Retina (tissue), 1 donor: ENCODE results near the gene CASQ1.

Experiments used
- DNase-seq: peaks from one replicate; pipeline ENCODE4 v3.0.0-alpha.2; 2016

Gene CASQ1

DNA sequence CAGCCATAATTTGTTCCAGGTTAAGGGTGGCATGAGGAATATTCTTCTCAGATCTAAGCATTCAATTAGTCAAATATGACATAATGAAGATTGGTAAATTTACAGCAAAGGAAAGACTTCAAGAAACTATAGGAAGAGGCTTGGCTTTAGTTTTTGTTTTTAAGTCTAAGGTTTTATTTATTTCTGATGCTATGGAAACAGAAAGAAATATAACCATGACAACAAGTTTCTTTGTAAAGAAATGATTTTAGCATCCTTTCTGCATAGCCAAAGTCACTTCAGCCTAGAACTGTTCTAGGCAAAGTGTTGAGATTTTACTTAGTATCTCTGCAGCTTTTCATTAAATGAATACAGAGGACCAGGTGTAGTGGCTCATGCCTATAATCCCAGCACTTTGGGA lies 42.5 kb downstream of the CASQ1 start:
- no peak for DNase-seq

DNA sequence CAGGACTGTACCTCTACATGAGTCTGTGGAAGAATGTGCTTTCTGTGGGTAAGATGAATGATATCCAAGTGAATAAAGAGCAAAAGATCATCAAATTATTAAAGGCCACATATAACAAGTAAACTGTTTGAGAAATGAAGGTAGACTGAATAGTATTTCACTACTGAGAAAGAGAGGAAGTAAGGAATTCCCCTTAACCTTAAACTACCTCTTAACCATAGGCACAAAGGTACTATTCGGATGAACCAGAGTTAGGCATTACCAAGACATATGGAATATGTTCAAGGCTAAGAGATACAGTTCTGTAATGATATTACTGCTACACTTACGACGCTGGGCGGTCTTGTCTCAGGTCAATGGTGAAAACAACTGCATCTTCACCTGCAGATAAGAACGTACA lies 46.4 kb downstream of the CASQ1 start:
- no peak for DNase-seq

DNA sequence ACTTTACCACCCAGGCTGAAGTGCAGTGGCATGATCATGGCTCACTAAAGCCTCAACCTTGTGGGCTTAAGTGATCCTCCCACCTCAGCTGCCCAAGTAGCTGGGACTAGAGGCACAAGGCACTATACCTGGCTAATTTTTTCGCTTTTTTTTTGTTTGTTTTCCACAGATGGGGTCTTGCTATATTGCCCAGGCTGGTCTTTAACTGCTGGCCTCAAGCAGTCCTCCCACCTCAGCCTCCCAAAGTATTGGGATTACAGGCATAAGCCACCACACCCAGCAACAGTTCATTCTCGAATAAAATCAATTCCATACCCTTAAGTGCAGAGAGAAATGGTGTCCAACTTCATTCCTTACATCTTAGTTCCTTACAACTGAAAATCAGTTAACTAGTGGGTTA lies 47.2 kb downstream of the CASQ1 start:
- no peak for DNase-seq

DNA sequence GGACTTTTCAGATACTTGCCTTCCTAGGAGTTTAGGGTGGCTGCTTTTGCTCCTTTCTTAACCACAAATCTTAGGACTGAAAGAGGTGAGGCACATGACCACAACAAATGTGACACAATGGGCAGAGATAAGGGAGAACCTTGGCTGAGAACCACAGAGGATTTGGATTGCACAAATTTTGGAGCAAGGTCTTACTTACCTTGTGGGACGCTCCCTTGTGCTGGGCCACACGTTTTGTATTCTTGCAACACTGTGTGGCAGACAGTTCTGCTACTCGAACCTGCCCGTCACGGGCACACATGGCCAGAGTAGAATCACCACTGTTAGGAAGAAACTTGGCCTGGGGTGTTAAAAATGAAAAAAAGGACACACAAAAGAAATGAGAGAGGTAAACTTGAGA lies 48.0 kb downstream of the CASQ1 start:
- DNase-seq: no peak

DNA sequence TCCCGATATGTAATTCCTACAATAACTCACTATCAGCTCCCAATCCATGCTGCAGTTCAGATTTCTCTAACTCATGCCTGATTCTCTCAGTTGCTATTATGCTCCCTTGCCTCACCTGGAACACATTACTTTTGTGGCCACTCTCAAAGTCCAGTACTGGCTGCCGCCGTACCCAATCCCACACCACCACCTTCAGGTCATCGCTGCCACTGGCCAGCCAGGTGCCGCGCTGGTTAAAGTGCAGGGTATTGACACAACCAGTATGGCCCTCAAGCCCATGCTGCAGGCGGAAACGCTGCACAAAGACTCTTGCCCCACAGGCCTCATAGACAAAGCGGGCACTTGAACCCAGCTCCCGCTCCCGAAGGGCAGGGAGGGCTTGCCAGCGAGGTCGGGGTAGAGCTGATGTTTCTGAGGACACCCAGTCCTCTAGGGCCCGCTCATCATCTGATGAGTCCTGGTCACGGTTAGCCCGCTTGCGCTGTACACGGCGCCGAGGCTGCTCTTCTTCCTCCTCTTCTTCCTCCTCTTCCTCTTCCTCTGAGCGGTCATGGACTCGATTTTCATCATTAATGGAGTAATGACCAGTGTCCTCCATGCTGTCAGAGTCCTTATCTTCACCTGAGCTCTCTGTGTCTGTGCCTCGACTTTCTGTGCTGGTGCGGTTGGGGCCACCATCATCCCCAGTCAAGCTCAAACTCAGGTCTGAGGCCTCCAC lies 49.4 kb downstream of the CASQ1 start:
- DNase-seq: no peak

DNA sequence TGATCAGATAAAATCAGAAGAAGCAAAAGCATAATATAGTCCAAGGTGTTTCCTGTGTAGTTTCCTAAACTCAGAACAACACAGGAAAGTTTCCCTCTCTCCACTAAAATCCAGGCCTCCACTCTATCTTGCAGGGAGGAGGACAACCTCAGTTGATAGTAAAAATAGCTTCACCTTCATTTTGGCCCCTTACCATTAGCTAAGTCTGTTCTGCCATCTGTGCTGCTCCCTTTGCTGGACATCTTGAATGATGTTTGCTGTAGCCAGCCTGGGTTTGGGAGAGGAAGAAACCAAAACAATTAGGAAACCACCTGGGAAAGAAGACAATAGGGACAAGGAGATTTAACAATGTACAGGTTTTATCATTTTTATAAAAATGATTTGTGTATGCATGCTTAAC lies 53.4 kb downstream of the CASQ1 start:
- no peak for DNase-seq

DNA sequence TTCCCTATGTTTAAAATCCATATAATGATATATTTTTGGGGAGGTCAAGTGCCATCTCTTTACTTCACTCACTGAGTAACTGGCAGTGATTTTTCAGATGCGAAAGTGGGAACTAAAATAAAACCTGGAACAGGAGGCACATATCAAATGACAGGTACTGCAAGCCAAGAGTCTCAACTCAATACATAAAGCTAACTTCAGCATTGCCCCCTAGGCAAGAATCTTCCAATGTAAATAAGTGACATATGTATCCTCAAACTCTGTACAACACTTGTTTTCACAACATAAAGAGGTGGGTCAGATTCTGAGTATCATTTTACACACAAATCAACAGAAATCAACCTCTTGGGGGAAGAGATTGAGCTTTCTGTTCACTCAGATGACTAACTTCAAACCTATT lies 53.8 kb downstream of the CASQ1 start:
- DNase-seq: no peak

DNA sequence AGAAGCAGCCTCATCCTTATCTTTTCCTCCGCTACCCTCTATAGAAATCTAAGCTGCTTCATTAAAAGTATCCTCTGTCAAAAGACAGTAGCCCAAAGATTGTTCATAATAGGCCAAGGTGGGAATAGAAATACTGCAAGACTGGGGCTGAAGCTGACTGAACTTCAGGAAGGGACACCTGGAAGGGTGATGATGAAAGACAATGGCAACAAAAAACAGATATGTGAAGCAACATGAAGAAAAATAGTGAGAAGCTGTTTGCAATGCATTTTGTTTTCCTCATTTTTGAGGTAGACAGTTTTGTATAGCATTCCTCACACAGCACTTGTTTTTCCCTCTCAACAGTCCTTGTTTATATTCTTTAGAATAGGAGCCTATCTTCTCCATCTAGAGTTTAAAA lies 55.1 kb downstream of the CASQ1 start:
- no peak for DNase-seq

DNA sequence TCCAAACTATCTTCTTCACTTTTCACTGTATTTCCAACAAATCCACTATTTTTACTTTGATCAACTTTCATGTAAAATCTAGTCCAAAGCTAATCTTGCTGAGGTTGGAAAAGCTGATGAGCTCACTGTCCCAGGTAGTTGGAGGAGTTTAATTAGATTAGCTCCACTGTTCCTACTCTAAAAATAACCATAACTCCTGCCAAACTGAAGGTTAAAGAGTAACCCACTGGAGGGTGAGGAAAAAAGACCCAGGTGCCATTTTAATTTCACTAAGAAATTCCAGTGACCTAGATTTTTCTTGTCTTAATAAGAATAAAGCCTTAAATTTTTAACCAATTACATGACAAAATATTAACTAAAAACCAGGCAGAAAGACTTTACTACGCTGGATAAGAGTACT lies 56.7 kb downstream of the CASQ1 start:
- DNase-seq: no peak

DNA sequence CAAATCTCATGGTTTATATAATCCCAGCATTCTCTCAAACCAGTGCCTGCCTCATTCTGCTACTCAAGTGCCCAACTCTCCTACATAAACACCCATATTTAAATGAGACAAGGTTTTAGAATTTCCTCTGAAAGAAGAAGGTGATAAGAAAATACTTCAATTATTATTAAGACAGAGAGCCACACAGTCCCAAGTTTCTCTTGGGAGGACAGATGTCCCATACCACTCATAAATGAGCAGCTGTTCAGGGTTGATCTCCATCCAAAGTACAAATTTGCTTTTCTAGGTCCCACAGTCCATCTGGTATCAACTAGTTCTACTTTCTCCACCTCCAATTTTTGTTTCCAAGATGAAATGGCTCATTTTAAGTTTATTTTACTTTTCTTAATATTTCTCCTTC lies 60.6 kb downstream of the CASQ1 start:
- no peak for DNase-seq
